HG02588 (cell line): ENCODE results near the gene GADL1.
A peak's percentile ranks its signal among the peaks of the same experiment; 100 is the strongest.

Experiments used
- ATAC-seq: cut with Tn5 transposase; IDR thresholded peaks from one replicate; pipeline ENCODE4 v1.9.1; 2021; ENCODE audit warnings: mild to moderate bottlenecking, moderate library complexity; ENCODE audit not compliant: unreplicated experiment

GADL1 gene

DNA sequence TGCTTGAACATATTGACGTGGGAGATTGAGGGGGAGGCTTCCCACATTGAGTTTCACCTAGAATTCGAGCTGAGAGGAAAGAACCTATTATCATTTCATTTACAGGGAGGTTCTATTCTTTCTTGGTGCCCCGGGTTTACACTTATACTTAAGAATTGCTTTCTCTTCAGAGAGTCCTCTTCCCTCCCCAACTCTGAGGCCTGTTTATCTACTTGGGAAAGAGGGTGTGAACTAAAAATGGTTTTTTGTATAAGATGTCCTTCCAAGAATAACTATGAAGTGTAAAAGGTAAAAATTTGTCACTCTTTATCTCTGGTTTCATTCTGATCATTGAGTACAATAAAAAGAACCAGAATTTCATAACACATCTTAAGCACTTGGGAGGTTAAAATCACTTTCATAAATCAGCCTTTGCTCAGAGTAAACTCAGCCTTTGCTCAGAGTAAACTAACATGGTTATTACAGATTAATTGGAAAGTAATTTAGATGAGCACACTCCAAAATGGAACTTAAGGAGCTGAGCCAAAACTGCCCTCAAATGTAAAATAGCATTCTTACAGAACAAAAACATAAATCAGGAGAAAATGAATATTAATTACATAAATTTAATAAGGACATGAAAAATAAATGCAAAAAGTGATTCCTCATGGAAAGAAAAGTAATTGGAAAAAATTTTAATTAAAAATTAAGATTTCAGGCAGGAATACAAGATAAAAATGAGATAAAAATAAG is 75.2 kb downstream of the GADL1 start:
- ATAC-seq, result no peak

DNA sequence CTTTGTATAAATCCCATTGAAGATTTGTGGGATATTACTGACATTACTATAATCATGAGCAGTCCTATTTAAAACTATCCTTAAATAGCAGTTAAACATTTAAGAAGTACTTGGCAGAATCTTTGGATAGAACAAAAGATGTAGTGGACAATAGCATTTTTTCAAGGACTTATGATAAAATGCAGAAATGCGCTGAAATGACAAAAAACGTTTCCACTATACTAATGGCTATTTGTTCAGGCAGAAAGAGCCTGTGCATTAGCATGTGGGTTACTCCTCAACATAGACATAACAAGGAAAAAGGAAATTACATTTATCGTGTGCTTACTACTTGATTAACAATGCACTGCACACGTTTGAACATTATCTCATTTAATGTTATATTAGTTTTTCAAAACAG is 80.7 kb downstream of the GADL1 start:
- ATAC-seq, result no peak

- ATAC-seq, result no peak
Measured at GRCh38 chr3:30811151-30811795, 83.2 kb downstream of the GADL1 start.

DNA sequence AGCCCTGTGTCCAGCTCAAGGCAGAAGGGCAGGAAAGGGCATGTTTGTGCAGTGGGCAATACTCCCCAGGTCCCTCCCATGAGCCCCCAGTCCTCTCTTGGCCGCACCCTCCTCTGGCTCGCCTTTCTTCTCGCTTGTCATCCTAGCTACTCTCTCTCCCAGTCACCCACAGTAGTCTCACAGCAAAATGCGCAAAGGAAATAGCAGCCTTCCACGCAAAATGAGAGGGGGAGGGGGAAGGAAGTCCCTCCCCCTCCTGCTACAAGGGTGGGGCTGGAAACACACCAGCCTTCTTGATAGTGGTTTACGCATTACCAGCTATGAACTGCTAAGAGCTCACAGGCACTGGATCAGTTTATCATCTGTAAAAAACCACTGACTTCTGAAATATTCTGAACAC is 83.8 kb downstream of the GADL1 start:
- no peak for ATAC-seq

GRCh38 chr3:30805695-30806094 is 88.8 kb downstream of the GADL1 start:
- ATAC-seq, result no peak

- ATAC-seq, result no peak
Measured at GRCh38 chr3:30804984-30805383, 89.5 kb downstream of the GADL1 start.

GRCh38 chr3:30795176-30795575 is 99.3 kb downstream of the GADL1 start:
- no peak for ATAC-seq

DNA sequence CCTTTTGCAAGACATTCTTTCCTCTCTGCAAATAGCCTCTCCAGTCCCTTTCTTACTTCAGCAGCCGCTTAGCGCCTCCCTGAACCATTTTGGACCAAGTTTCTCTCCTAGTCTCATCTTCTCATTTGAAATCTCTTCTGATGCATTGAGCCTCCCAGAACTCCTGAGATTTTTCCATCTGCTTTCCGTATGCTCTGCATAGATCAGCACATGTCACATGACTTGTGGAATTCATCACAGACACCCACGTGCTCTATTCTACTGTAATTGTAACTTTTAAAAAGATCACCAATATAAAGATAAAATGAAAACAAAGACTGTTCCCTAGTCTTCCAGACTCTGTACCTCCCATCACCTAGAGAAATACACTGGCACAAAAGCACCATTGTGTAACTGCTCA is 100.7 kb downstream of the GADL1 start:
- ATAC-seq, result no peak

GRCh38 chr3:30790150-30790549 is 104.3 kb downstream of the GADL1 start:
- no peak for ATAC-seq

- no peak for ATAC-seq
Measured at GRCh38 chr3:30786365-30786764, 108.1 kb downstream of the GADL1 start.

DNA sequence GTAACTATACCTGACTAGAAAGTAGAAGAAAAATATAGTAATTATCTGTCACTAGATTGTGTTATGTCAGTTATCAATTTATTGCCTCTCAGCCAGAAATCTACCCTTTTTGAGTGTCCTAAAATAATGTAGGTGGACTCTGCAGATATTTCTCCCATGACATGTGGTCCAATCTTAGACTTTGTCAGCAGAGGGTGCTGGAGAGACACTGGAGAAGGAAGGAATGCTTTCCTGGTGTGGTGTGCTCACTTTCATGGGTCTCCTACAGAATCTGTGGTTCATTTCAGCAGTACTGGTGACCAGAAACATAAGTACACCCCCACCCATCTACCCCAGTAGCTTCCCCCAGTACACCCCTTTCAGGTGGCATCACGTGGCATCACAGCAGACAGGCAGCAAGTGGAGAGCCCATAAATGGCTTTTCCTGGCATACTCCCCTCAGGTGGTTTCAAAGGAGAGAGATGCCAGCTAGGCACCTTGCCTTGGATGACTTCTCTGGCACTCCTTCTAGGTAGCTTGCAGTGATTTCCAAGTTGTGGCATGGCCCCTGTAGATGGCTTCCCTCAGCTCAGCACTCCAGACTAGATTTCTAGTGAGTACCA is 114.7 kb downstream of the GADL1 start:
- no peak for ATAC-seq

DNA sequence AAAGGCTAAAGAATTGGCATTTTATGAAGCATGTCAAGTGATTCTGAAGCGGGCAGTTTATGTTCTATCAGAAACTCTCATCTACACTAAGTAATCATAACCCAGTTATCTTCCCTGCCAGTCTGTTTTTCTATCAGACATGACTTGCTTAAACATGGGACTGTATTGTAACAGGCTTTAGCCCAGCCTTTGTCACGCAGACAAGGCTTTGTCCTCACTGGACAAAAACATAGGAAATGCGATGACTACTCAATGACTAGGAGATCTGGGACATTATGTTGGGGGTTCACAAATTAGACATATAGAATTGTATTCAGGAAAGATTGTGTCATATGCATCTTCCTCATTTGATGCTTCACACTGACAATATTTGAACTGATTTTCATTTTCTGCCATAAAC is 115.5 kb downstream of the GADL1 start:
- ATAC-seq, result no peak

GRCh38 chr3:30777426-30778113 is 116.9 kb downstream of the GADL1 start:
- ATAC-seq, result no peak

DNA sequence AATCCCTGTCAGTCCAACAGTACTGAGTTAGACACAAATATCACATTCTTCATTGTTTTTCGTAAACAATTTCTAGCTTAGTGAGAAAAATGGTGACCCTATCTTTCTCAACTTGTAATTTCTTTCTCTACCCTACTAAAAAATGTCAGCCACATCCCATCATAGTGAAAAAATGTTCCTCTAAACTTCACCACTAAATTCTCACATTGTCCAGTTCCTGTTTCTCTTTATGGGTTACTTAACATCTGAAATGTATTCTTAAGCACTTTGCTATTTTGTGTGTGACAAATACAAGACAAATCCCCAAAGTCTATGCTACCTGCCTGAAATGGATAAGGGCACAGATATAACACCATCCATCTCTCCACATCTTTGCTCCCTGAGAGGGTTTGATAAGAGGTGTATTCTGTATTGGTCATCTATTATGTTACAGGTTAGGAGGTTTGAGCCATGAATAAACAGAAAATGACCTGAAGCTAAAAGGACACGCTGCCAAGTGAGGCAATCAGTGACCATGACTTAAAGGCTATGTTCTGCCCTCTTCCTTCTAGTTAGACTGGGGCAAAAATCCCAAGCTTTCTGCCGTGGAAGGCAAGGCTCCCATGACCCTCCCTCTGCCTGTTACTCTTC is 118.2 kb downstream of the GADL1 start:
- no peak for ATAC-seq

GRCh38 chr3:30775040-30775439 is 119.4 kb downstream of the GADL1 start:
- no peak for ATAC-seq

GRCh38 chr3:30774062-30774461 is 120.4 kb downstream of the GADL1 start:
- no peak for ATAC-seq

GRCh38 chr3:30770387-30770786 is 124.1 kb downstream of the GADL1 start:
- ATAC-seq, result no peak

- ATAC-seq, result peak; percentile 58
Measured at GRCh38 chr3:30768703-30769550, 125.5 kb downstream of the GADL1 start.

GRCh38 chr3:30768046-30768445 is 126.4 kb downstream of the GADL1 start:
- no peak for ATAC-seq

- ATAC-seq, result no peak
Measured at GRCh38 chr3:30766522-30766921, 127.9 kb downstream of the GADL1 start.
